Measurements from ENCODE around the gene ANKRD53.

Gene ANKRD53

GRCh38 chr2:70935468-70936164, 42.8 kb upstream of the ANKRD53 start, which contains the start of gene ATP6V1B1:
Gene ATP6V1B1, plus strand, starts transcription at chr2:70935900. Its CDS starts 55 bp downstream, at chr2:70935955.
- H3F3A ChIP-seq (ENCODE audit: insufficient read depth, low read length) = no peaks in the 10 kb centered on the region
- H3K36me3 ChIP-seq (replicated peaks; ENCODE audit: insufficient read depth, low read length) = no peaks in the 10 kb centered on the region
- H3K9ac ChIP-seq (ENCODE audit: low read length) = no peak within 1 kb of the TSS
- no peaks in the 10 kb centered on the region for H3K79me2 ChIP-seq (ENCODE audit: low read length)
- no peaks in the 10 kb centered on the region for H3K9me3 ChIP-seq (replicated peaks; ENCODE audit: insufficient read depth, low read length)
- no peaks in the 10 kb centered on the region for H4K20me1 ChIP-seq (ENCODE audit: insufficient read depth, low read length)
- no peak for TF ChIP-seq EZH2phosphoT487 (IDR thresholded peaks at IDR 0.05; ENCODE audit: low read length)
- no peak for TF ChIP-seq EZH2 (optimal IDR thresholded peaks at IDR 0.05; ENCODE audit: low read depth, low read length)
- no peak for TF ChIP-seq CTCF (IDR thresholded peaks at IDR 0.05; ENCODE audit: low read length)
- no peaks in the 10 kb centered on the region for H3K4me1 ChIP-seq (ENCODE audit: low read length)
- no peak within 1 kb of the TSS for H3K27ac ChIP-seq (ENCODE audit: low read length)
- H3K4me2 ChIP-seq (ENCODE audit: low read depth, low read length) = no peak within 1 kb of the TSS
- DNase-seq = no peak
- H3K9me2 ChIP-seq (replicated peaks; ENCODE audit: insufficient read depth, low read length) = no peaks in the 10 kb centered on the region
- no peaks in the 10 kb centered on the region for H3K27me3 ChIP-seq (replicated peaks; ENCODE audit: insufficient read depth, low read length)
- no peak within 1 kb of the TSS for H2AFZ ChIP-seq (ENCODE audit: low read length)
- no peak within 1 kb of the TSS for H3K4me3 ChIP-seq (ENCODE audit: low read length)

- no peak overlapping the region for H3K27ac ChIP-seq (ENCODE audit: low read length)
- no peaks in the 10 kb centered on the region for H3K36me3 ChIP-seq (replicated peaks; ENCODE audit: insufficient read depth, low read length)
- no peaks in the 10 kb centered on the region for H4K20me1 ChIP-seq (ENCODE audit: insufficient read depth, low read length)
- H3K4me2 ChIP-seq (ENCODE audit: low read depth, low read length) = no peak overlapping the region
- H3K4me3 ChIP-seq (ENCODE audit: low read length) = no peak overlapping the region
- no peaks in the 10 kb centered on the region for H3K79me2 ChIP-seq (ENCODE audit: low read length)
- no peaks in the 10 kb centered on the region for H3F3A ChIP-seq (ENCODE audit: insufficient read depth, low read length)
- no peaks in the 10 kb centered on the region for H3K27me3 ChIP-seq (replicated peaks; ENCODE audit: insufficient read depth, low read length)
- no peak overlapping the region for H3K9ac ChIP-seq (ENCODE audit: low read length)
- no peaks in the 10 kb centered on the region for H3K4me1 ChIP-seq (ENCODE audit: low read length)
- DNase-seq = no peak
- no peaks in the 10 kb centered on the region for H3K9me2 ChIP-seq (replicated peaks; ENCODE audit: insufficient read depth, low read length)
- H2AFZ ChIP-seq (ENCODE audit: low read length) = no peak overlapping the region
- H3K9me3 ChIP-seq (replicated peaks; ENCODE audit: insufficient read depth, low read length) = no peaks in the 10 kb centered on the region
- no peak for TF ChIP-seq EZH2 (optimal IDR thresholded peaks at IDR 0.05; ENCODE audit: low read depth, low read length)
- TF ChIP-seq EZH2phosphoT487 (IDR thresholded peaks at IDR 0.05; ENCODE audit: low read length) = no peak
- no peak for TF ChIP-seq CTCF (IDR thresholded peaks at IDR 0.05; ENCODE audit: low read length)
These were observed 42.1 kb upstream of the ANKRD53 start for GRCh38 chr2:70936165-70936978.

GRCh38 chr2:70936979-70937811, 41.2 kb upstream of the ANKRD53 start:
- H3K79me2 ChIP-seq (ENCODE audit: low read length) = no peaks in the 10 kb centered on the region
- H3K27ac ChIP-seq (ENCODE audit: low read length) = no peak overlapping the region
- no peak overlapping the region for H3K4me2 ChIP-seq (ENCODE audit: low read depth, low read length)
- no peak for TF ChIP-seq EZH2phosphoT487 (IDR thresholded peaks at IDR 0.05; ENCODE audit: low read length)
- no peak for TF ChIP-seq EZH2 (optimal IDR thresholded peaks at IDR 0.05; ENCODE audit: low read depth, low read length)
- no peak for TF ChIP-seq CTCF (IDR thresholded peaks at IDR 0.05; ENCODE audit: low read length)
- H4K20me1 ChIP-seq (ENCODE audit: insufficient read depth, low read length) = no peaks in the 10 kb centered on the region
- no peaks in the 10 kb centered on the region for H3F3A ChIP-seq (ENCODE audit: insufficient read depth, low read length)
- H3K36me3 ChIP-seq (replicated peaks; ENCODE audit: insufficient read depth, low read length) = no peaks in the 10 kb centered on the region
- no peaks in the 10 kb centered on the region for H3K9me2 ChIP-seq (replicated peaks; ENCODE audit: insufficient read depth, low read length)
- H3K4me3 ChIP-seq (ENCODE audit: low read length) = no peak overlapping the region
- no peaks in the 10 kb centered on the region for H3K9me3 ChIP-seq (replicated peaks; ENCODE audit: insufficient read depth, low read length)
- H2AFZ ChIP-seq (ENCODE audit: low read length) = no peak overlapping the region
- H3K9ac ChIP-seq (ENCODE audit: low read length) = no peak overlapping the region
- no peaks in the 10 kb centered on the region for H3K27me3 ChIP-seq (replicated peaks; ENCODE audit: insufficient read depth, low read length)
- no peak for DNase-seq
- no peaks in the 10 kb centered on the region for H3K4me1 ChIP-seq (ENCODE audit: low read length)

Data from MM.1S (cell line).